ENCODE results near the gene GALP. TPM values are rescaled to one million over a fixed set of nuclear protein-coding genes. Genes with fewer than 3 reads are reported as not detected.

The GALP gene
- total RNA-seq, 1 experiment from 2014 or later = not detected

GRCh38 chr19:56221851-56222250 lies 46.0 kb downstream of the GALP start:
- Histone ChIP-seq H3F3A (ENCODE audit: insufficient read depth, low read depth) (no peaks in the 10 kb centered on the region), H3K4me3 (no peak overlapping the region), H3K27ac (no peak overlapping the region), H2AFZ (no peak overlapping the region), H4K20me1 (ENCODE audit: insufficient read depth) (no peaks in the 10 kb centered on the region), H3K79me2 (ENCODE audit: low read depth) (no peaks in the 10 kb centered on the region), H3K27me3 (ENCODE audit: insufficient read depth, low read depth) (no peaks in the 10 kb centered on the region), H3K4me2 (no peak overlapping the region), H3K4me1 (replicated peaks; ENCODE audit: insufficient read depth) (no peaks in the 10 kb centered on the region), H3K9me2 (ENCODE audit: insufficient read depth) (no peaks in the 10 kb centered on the region), H3K36me3 (ENCODE audit: low read depth) (no peaks in the 10 kb centered on the region), H3K9me3 (ENCODE audit: insufficient read depth, low read depth) (no peaks in the 10 kb centered on the region)
- POLR2A ChIA-PET (ENCODE audit: unreplicated experiment) = no interaction called here
- CTCF ChIA-PET = no interaction called here
- no TSS peak for BruUV-seq (replicated peaks)
- DNase-seq = no peak
- intact Hi-C loops (cut with micrococcal nuclease; ENCODE audit: unreplicated experiment) = no loop called here
- no peak for TF ChIP-seq EZH2 (IDR thresholded peaks at IDR 0.05; ENCODE audit: low read depth)
- TF ChIP-seq CTCF (conservative IDR thresholded peaks at IDR 0.05) = no peak

- no peaks in the 10 kb centered on the region for H3K9me2 ChIP-seq (ENCODE audit: insufficient read depth)
- intact Hi-C loops (cut with micrococcal nuclease; ENCODE audit: unreplicated experiment) = no loop called here
- H3K4me2 ChIP-seq = no peak overlapping the region
- BruUV-seq (replicated peaks) = no TSS peak
- H3K9me3 ChIP-seq (ENCODE audit: insufficient read depth, low read depth) = no peaks in the 10 kb centered on the region
- no peaks in the 10 kb centered on the region for H3F3A ChIP-seq (ENCODE audit: insufficient read depth, low read depth)
- POLR2A ChIA-PET (ENCODE audit: unreplicated experiment) = no interaction called here
- H3K4me3 ChIP-seq = no peak overlapping the region
- H3K27me3 ChIP-seq (ENCODE audit: insufficient read depth, low read depth) = no peaks in the 10 kb centered on the region
- CTCF ChIA-PET = no interaction called here
- H2AFZ ChIP-seq = no peak overlapping the region
- no peaks in the 10 kb centered on the region for H3K36me3 ChIP-seq (ENCODE audit: low read depth)
- no peaks in the 10 kb centered on the region for H3K4me1 ChIP-seq (replicated peaks; ENCODE audit: insufficient read depth)
- no peaks in the 10 kb centered on the region for H4K20me1 ChIP-seq (ENCODE audit: insufficient read depth)
- no peak overlapping the region for H3K27ac ChIP-seq
- TF ChIP-seq EZH2 (IDR thresholded peaks at IDR 0.05; ENCODE audit: low read depth) (no peak), CTCF (conservative IDR thresholded peaks at IDR 0.05) (no peak)
- DNase-seq = no peak
- no peaks in the 10 kb centered on the region for H3K79me2 ChIP-seq (ENCODE audit: low read depth)
Observed at GRCh38 chr19:56222901-56223300, 47.1 kb downstream of the GALP start.

- BruUV-seq (replicated peaks) = no TSS peak
- Histone ChIP-seq H3K9me3 (ENCODE audit: insufficient read depth, low read depth) (no peaks in the 10 kb centered on the region), H3K79me2 (ENCODE audit: low read depth) (no peaks in the 10 kb centered on the region), H3K4me2 (no peak overlapping the region), H3K27ac (no peak overlapping the region), H3K4me1 (replicated peaks; ENCODE audit: insufficient read depth) (no peaks in the 10 kb centered on the region), H4K20me1 (ENCODE audit: insufficient read depth) (no peaks in the 10 kb centered on the region), H3K9me2 (ENCODE audit: insufficient read depth) (no peaks in the 10 kb centered on the region), H3K4me3 (no peak overlapping the region), H3K36me3 (ENCODE audit: low read depth) (no peaks in the 10 kb centered on the region), H3F3A (ENCODE audit: insufficient read depth, low read depth) (no peaks in the 10 kb centered on the region), H2AFZ (no peak overlapping the region), H3K27me3 (ENCODE audit: insufficient read depth, low read depth) (no peaks in the 10 kb centered on the region)
- POLR2A ChIA-PET (ENCODE audit: unreplicated experiment) = no interaction called here
- intact Hi-C loops (cut with micrococcal nuclease; ENCODE audit: unreplicated experiment) = no loop called here
- TF ChIP-seq EZH2 (IDR thresholded peaks at IDR 0.05; ENCODE audit: low read depth) (no peak), CTCF (conservative IDR thresholded peaks at IDR 0.05) (no peak)
- CTCF ChIA-PET = no interaction called here
- no peak for DNase-seq
Observed at GRCh38 chr19:56223481-56223880, 47.7 kb downstream of the GALP start.

Other genes starting within 250 kb of the GALP start
- not detected in 2 replicates for gene NLRP13, start 243.7 kb upstream of the GALP start, total RNA-seq (2021)
- gene NLRP8, start 228.2 kb upstream of the GALP start, total RNA-seq (2021) = not detected in 2 replicates
- not detected in 2 replicates for gene NLRP5, start 189.2 kb upstream of the GALP start, total RNA-seq (2021)
- 51.4 and 51.5 TPM in 2 replicates for gene ZNF787, start 54.7 kb upstream of the GALP start, total RNA-seq (2021)
- 50.5 and 74.2 TPM in 2 replicates for gene ZNF444, start 34.7 kb upstream of the GALP start, total RNA-seq (2021)
- not detected in 2 replicates for gene ZSCAN5B, start 21.8 kb downstream of the GALP start, total RNA-seq (2021)
- gene ZSCAN5C, start 26.3 kb downstream of the GALP start, total RNA-seq (2021) = not detected in 2 replicates
- gene EDDM13, start 96.7 kb downstream of the GALP start, total RNA-seq (2021) = not detected in 2 replicates
- 20.5 and 23.6 TPM in 2 replicates for gene ZSCAN5A, start 138.8 kb downstream of the GALP start, total RNA-seq (2021)
- 1.8 and 3.4 TPM in 2 replicates for gene ZNF582, start 217.5 kb downstream of the GALP start, total RNA-seq (2021)
- 2.5 and 3.1 TPM in 2 replicates for gene ZNF583, start 228.3 kb downstream of the GALP start, total RNA-seq (2021)

All from PC-9 (cell line).